ENCODE data around the gene ZFP36L1. TPM values are rescaled to one million over a fixed set of nuclear protein-coding genes. Genes with fewer than 3 reads are reported as not detected.

ZFP36L1 gene
- total and polyA plus RNA-seq, 10 donors, result 65.7 to 443 (median 305) TPM

- 86 to 92% (median 88%) methylated on average over 8 of the region's 8 CpGs for WGBS, 5 donors
- Histone ChIP-seq H3K27ac (peak overlapping the region in 1 of 8 donors; percentile 54), H3K9me3 (no peaks in the 10 kb centered on the region), H3K4me1 (peaks cover 16 to 76% (median 42%) of the 10 kb centered on the region in 6 donors), H3K4me3 (no peak overlapping the region), H3K36me3 (no peaks in the 10 kb centered on the region), H3K27me3 (replicated peaks in 1 of 7) (no peaks in the 10 kb centered on the region)
- DNase-seq, result no peak
- intact Hi-C loops (cut with DNase I; ENCODE audit: low total_unique reads), result no loop called here
- TF ChIP-seq CTCF (IDR thresholded peaks at IDR 0.05 in 8 of 11, conservative IDR thresholded peaks at IDR 0.05 in 3 of 11), result no peak
- TF ChIP-seq POLR2A (IDR thresholded peaks at IDR 0.05), result no peak
- no peak for TF ChIP-seq POLR2AphosphoS5 (IDR thresholded peaks at IDR 0.05)
Observed at GRCh38 chr14:68759017-68759560, 33.8 kb downstream of the ZFP36L1 start.

GRCh38 chr14:68758301-68758700, 34.6 kb downstream of the ZFP36L1 start:
- Histone ChIP-seq H3K27ac (peak overlapping the region in 2 of 8 donors; percentile 28 to 54), H3K36me3 (no peaks in the 10 kb centered on the region), H3K27me3 (replicated peaks in 1 of 7) (no peaks in the 10 kb centered on the region), H3K4me3 (no peak overlapping the region), H3K4me1 (peaks cover 16 to 77% (median 39%) of the 10 kb centered on the region in 6 donors), H3K9me3 (no peaks in the 10 kb centered on the region)
- DNase-seq, result no peak
- 91 to 98% (median 96%) methylated on average over 3 of the region's 3 CpGs for WGBS, 5 donors
- intact Hi-C loops (cut with DNase I; ENCODE audit: low total_unique reads), result no loop called here
- TF ChIP-seq POLR2A (IDR thresholded peaks at IDR 0.05), result no peak
- TF ChIP-seq CTCF (IDR thresholded peaks at IDR 0.05 in 8 of 11, conservative IDR thresholded peaks at IDR 0.05 in 3 of 11), result no peak
- TF ChIP-seq POLR2AphosphoS5 (IDR thresholded peaks at IDR 0.05), result no peak

GRCh38 chr14:68757618-68758081, 35.2 kb downstream of the ZFP36L1 start:
- Histone ChIP-seq H3K27me3 (replicated peaks in 1 of 7) (no peaks in the 10 kb centered on the region), H3K4me3 (no peak overlapping the region), H3K36me3 (no peaks in the 10 kb centered on the region), H3K9me3 (no peaks in the 10 kb centered on the region), H3K27ac (peak overlapping the region in 3 of 8 donors; percentile 28 to 54 (median 30)), H3K4me1 (peaks cover 13 to 77% (median 34%) of the 10 kb centered on the region in 6 donors)
- DNase-seq, result peak; percentile 83
- TF ChIP-seq CTCF (IDR thresholded peaks at IDR 0.05 in 8 of 11, conservative IDR thresholded peaks at IDR 0.05 in 3 of 11) (no peak), POLR2A (IDR thresholded peaks at IDR 0.05) (no peak), POLR2AphosphoS5 (IDR thresholded peaks at IDR 0.05) (peak in 1 of 3 donors; percentile 19)
- WGBS, 5 donors, result 15 to 40% (median 25%) methylated on average over 4 of the region's 4 CpGs
- intact Hi-C loops (cut with DNase I; ENCODE audit: low total_unique reads), result no loop called here

- intact Hi-C loops (cut with DNase I; ENCODE audit: low total_unique reads), result no loop called here
- peaks cover 9 to 77% (median 27%) of the 10 kb centered on the region in 6 donors for H3K4me1 ChIP-seq
- no peak overlapping the region for H3K4me3 ChIP-seq
- no peaks in the 10 kb centered on the region for H3K36me3 ChIP-seq
- no peak overlapping the region for H3K27ac ChIP-seq
- no peaks in the 10 kb centered on the region for H3K27me3 ChIP-seq (replicated peaks in 1 of 7)
- TF ChIP-seq POLR2AphosphoS5 (IDR thresholded peaks at IDR 0.05) (no peak), CTCF (IDR thresholded peaks at IDR 0.05 in 8 of 11, conservative IDR thresholded peaks at IDR 0.05 in 3 of 11) (no peak), POLR2A (IDR thresholded peaks at IDR 0.05) (no peak)
- no peaks in the 10 kb centered on the region for H3K9me3 ChIP-seq
- 81 to 99% (median 93%) methylated on average over 6 of the region's 6 CpGs for WGBS, 5 donors
- no peak for DNase-seq
Observed at GRCh38 chr14:68756734-68757133, 36.1 kb downstream of the ZFP36L1 start.

Data from spleen (tissue), 11 donors.